Muscle layer of duodenum (tissue), 2 donors: ENCODE results near the gene RNF31.
A peak's percentile ranks its signal among the peaks of the same experiment; 100 is the strongest.

Source experiments
- H3K27ac ChIP-seq: one replicate; pipeline ENCODE4 v1.7.0; 2013; ENCODE audit warnings: mild to moderate bottlenecking, low read length
- H3K27me3 ChIP-seq: one replicate; pipeline ENCODE4 v1.7.0; 2013; ENCODE audit warnings: low read depth, mild to moderate bottlenecking, control low read depth, low read length
- H3K36me3 ChIP-seq, 2 donors: one replicate each; pipeline ENCODE4 v1.7.0; 2013; ENCODE audit warnings: low read length in 2 of 2, control low read depth in 1 of 2, mild to moderate bottlenecking in 1 of 2; ENCODE audit not compliant: insufficient read depth in 2 of 2, control insufficient read depth in 1 of 2
- H3K4me1 ChIP-seq, 2 donors: one replicate each; pipeline ENCODE4 v1.7.0; 2013; ENCODE audit warnings: low read length in 2 of 2, mild to moderate bottlenecking in 2 of 2, control low read depth in 1 of 2, moderate library complexity in 1 of 2; ENCODE audit not compliant: insufficient read depth in 2 of 2, control insufficient read depth in 1 of 2
- H3K4me3 ChIP-seq, 2 donors: one replicate each; pipeline ENCODE4 v1.7.0; 2013; ENCODE audit warnings: low read length in 2 of 2, low read depth in 1 of 2, mild to moderate bottlenecking in 1 of 2
- H3K9me3 ChIP-seq, 2 donors: one replicate each; pipeline ENCODE4 v1.7.0; 2013; ENCODE audit warnings: low read length in 2 of 2, control low read depth in 1 of 2, mild to moderate bottlenecking in 1 of 2; ENCODE audit not compliant: control insufficient read depth in 1 of 2
- donor health status: healthy.

The RNF31 gene

DNA sequence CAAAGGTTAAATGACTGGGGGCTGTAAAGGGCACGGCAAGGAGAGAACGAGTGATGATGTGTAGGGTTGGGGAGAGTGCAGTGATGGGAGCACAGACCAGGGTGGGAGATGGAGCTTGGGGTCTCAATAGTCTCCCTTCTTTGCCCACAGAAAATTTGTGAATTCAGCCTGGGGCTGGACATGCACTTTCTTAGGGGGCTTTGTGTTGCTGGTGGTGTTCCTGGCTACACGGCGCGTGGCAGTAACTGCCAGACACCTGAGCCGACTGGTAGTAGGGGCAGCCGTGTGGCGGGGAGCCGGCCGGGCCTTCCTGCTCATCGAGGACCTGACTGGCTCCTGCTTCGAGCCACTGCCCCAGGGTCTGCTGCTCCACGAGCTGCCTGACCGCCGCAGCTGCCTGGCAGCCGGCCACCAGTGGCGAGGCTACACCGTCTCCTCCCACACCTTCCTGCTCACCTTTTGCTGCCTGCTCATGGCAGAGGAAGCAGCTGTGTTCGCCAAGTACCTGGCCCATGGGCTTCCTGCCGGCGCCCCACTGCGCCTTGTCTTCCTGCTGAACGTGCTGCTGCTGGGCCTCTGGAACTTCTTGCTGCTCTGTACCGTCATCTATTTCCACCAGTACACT lies 15.1 kb upstream of the RNF31 start:
- Histone ChIP-seq H3K36me3 (no peaks in the 10 kb centered on the region), H3K27ac (no peak overlapping the region), H3K27me3 (no peaks in the 10 kb centered on the region), H3K4me3 (no peak overlapping the region), H3K9me3 (no peaks in the 10 kb centered on the region), H3K4me1 (peaks cover 10 to 14% of the 10 kb centered on the region in 2 donors)

DNA sequence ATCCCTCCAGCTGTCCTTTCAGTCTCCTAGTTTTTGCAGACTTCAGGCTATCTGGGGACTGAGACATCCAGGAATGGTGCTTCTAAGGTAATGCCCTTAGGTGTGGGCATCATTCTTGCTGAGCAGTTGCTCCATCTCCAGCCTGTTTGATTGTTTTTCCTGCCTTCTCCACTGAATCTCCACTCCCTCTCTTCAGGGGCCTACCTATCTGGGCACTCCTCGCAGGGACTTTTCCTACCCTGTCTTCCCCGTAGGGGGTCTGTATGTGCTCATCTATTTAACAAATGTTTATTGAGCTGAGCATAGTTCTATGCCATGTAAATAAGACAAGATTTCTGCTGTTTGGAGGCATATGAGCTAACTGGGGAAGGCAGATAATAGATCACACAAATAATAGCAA lies 14.3 kb upstream of the RNF31 start:
- H3K4me3 ChIP-seq: no peak overlapping the region
- peaks cover 4 to 7% of the 10 kb centered on the region in 2 donors for H3K36me3 ChIP-seq
- no peaks in the 10 kb centered on the region for H3K27me3 ChIP-seq
- H3K4me1 ChIP-seq: peaks cover 14 to 22% of the 10 kb centered on the region in 2 donors
- H3K9me3 ChIP-seq: no peaks in the 10 kb centered on the region
- no peak overlapping the region for H3K27ac ChIP-seq

DNA sequence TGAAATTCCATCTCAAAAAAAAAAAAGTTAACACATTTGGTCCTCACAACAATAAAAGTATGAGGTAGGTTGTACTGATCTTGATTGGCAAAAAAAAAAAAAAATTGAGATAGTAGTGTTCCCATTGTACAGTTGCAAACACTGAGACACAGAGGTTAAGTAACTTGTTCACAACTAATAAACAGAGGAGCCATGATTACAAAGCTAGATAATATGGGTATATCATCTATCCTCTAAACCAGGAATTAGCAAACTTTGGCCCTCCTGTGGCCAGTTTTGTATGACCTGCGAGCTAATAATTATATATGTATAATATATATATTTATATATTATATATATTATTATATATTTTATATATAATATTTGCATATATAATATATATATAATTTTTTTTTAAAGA lies 13.6 kb upstream of the RNF31 start:
- Histone ChIP-seq H3K4me1 (peaks cover 14 to 27% of the 10 kb centered on the region in 2 donors), H3K9me3 (no peaks in the 10 kb centered on the region), H3K4me3 (no peak overlapping the region)

GRCh38 chr14:24135584-24135833 lies 11.8 kb upstream of the RNF31 start:
- H3K4me1 ChIP-seq: peaks cover 14 to 41% of the 10 kb centered on the region in 2 donors

More for the DNA sequence above, 13.6 kb upstream of the RNF31 start:
- H3K27ac ChIP-seq: no peak overlapping the region
- no peaks in the 10 kb centered on the region for H3K27me3 ChIP-seq
- peaks cover 12 to 13% of the 10 kb centered on the region in 2 donors for H3K36me3 ChIP-seq

DNA sequence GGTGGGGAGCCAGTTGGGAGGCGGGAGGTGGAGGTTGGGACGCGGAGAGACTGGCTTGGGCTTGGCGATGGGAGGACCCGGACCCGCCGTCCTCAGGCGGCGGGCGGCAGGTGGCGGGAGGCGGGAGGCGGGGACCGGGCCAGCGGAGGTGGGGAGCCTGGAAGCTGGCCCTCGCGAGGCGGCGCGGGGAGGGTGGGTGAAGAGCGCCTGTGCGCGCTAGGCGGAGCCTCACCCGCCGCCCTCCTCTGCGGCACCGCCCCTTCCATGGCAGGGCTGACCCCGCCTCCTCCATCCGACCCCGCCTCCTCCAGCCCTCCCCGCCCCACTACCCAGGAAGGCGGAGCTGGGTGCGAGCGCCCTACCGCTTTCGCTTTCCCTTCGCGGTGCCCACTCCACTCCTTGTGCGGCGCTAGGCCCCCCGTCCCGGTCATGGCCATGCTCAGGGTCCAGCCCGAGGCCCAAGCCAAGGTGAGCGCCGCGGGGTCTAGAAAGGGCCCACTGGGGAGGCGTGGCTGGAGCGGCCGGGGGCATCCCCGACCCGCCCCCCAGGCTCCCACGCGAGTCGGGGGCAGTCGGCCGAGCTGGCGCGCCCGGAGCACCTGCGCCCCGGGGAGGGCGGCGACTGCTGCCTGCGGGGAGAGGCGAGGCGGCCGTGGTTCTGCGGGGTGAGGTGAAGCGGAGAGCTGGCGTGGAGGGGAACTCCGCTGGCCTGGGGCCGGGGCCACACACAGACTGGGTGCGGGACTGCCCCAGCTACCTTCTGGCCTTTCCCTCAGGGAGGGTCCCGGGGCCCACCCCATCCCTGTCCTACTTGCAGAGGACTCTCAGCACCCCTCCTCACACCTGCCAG lies 11.2 kb upstream of the RNF31 start, which contains the start of gene PSME1:
Gene PSME1 (plus strand): TSS at position 361 of the 850 bp plus-strand sequence. CDS start 69 bp downstream, at position 430.
- no peaks in the 10 kb centered on the region for H3K9me3 ChIP-seq
- H3K27ac ChIP-seq: peak within 1 kb of the TSS; percentile 81
- H3K4me3 ChIP-seq: peak within 1 kb of the TSS; percentile 71 to 96
- peaks cover 20 to 22% of the 10 kb centered on the region in 2 donors for H3K36me3 ChIP-seq
- no peaks in the 10 kb centered on the region for H3K27me3 ChIP-seq
- H3K4me1 ChIP-seq: peaks cover 14 to 45% of the 10 kb centered on the region in 2 donors

More at GRCh38 chr14:24135584-24135833, 11.8 kb upstream of the RNF31 start:
- peaks cover 20 to 22% of the 10 kb centered on the region in 2 donors for H3K36me3 ChIP-seq
- peak overlapping the region; percentile 71 to 96 for H3K4me3 ChIP-seq
- H3K27me3 ChIP-seq: no peaks in the 10 kb centered on the region
- no peaks in the 10 kb centered on the region for H3K9me3 ChIP-seq
- peak overlapping the region; percentile 72 for H3K27ac ChIP-seq

GRCh38 chr14:24136684-24137528 lies 10.4 kb upstream of the RNF31 start:
- no peaks in the 10 kb centered on the region for H3K27me3 ChIP-seq
- peak overlapping the region; percentile 63 to 96 for H3K4me3 ChIP-seq
- H3K27ac ChIP-seq: peak overlapping the region; percentile 81
- H3K9me3 ChIP-seq: no peaks in the 10 kb centered on the region
- peaks cover 14 to 44% of the 10 kb centered on the region in 2 donors for H3K4me1 ChIP-seq
- peaks cover 20 to 22% of the 10 kb centered on the region in 2 donors for H3K36me3 ChIP-seq

DNA sequence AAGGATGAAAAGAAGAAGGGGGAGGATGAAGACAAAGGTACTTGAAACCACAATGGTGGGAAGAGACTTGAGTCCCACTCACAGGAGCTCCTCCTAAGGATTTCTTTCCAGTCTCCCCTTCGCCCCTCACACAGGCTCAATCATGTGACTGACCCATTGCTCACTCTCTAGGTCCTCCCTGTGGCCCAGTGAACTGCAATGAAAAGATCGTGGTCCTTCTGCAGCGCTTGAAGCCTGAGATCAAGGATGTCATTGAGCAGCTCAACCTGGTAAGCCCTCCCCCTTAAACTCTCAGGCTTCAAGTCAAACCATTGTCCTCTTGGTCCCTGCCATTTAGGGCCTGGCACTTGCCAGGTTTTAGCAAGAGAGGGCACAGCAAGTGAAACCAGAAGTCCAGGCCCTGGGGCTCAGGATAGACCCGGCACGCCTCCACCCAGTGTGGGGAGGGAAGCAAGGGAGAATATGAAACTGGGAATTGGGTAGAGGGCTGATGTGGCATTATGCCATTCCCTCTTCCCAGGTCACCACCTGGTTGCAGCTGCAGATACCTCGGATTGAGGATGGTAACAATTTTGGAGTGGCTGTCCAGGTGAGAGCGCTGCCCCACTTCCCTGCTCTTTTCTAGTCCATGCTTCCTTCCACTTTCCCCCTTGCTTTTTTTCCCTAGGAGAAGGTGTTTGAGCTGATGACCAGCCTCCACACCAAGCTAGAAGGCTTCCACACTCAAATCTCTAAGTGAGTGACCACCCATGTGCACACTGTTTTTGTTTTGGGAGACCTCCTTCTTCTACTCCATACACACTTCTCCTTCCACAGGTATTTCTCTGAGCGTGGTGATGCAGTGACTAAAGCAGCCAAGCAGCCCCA lies 9.5 kb upstream of the RNF31 start:
- no peaks in the 10 kb centered on the region for H3K9me3 ChIP-seq
- H3K36me3 ChIP-seq: peaks cover 20 to 22% of the 10 kb centered on the region in 2 donors
- no peak overlapping the region for H3K27ac ChIP-seq
- H3K4me1 ChIP-seq: peaks cover 14 to 49% of the 10 kb centered on the region in 2 donors
- no peaks in the 10 kb centered on the region for H3K27me3 ChIP-seq
- H3K4me3 ChIP-seq: peak overlapping the region in 1 of 2 donors; percentile 63

- no peaks in the 10 kb centered on the region for H3K27me3 ChIP-seq
- H3K9me3 ChIP-seq: no peaks in the 10 kb centered on the region
- peaks cover 14 to 49% of the 10 kb centered on the region in 2 donors for H3K4me1 ChIP-seq
- peaks cover 20 to 27% of the 10 kb centered on the region in 2 donors for H3K36me3 ChIP-seq
- H3K4me3 ChIP-seq: no peak overlapping the region
- H3K27ac ChIP-seq: no peak overlapping the region
Measured at GRCh38 chr14:24138396-24139271, 8.7 kb upstream of the RNF31 start.

DNA sequence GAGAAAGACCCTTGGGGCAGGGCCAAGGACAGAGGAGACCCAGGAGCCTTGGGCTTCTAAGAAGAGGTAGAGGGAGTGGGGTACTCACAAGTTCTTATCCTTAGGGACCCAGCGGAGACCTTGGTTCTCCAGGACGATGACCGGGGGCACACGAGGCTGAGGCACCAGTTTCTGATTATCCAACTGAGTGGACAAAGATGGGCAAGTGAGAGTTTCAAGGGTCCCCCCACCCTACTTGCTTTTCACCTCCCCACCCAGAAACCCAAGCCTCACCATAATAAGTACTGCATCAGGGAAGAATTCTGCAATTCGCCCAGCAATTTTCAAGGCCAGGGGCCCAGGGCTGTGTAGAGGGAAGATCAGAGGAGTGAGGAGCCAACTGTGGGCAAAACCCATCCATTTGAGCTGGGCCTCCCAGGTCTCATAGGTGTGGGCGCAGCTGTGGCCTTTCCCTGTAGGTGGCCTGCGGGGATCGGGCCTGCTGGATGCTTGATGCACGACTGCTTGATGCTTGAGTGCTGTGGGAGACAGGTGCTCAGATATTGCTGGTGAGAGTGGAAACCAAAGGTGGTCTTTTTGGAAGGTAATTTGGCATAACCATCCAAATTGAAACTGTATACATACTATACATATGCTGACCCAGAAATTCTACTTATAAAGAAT lies 7.9 kb upstream of the RNF31 start:
- H3K36me3 ChIP-seq: peaks cover 20 to 34% of the 10 kb centered on the region in 2 donors
- peak overlapping the region in 1 of 2 donors; percentile 3 for H3K4me3 ChIP-seq
- H3K27ac ChIP-seq: no peak overlapping the region
- H3K27me3 ChIP-seq: no peaks in the 10 kb centered on the region
- H3K9me3 ChIP-seq: no peaks in the 10 kb centered on the region
- H3K4me1 ChIP-seq: peaks cover 14 to 49% of the 10 kb centered on the region in 2 donors
